Measurements from ENCODE around the gene OGFOD1. TPM values are rescaled to one million over a fixed set of nuclear protein-coding genes. Genes with fewer than 3 reads are reported as not detected.

The OGFOD1 gene
- polyA plus RNA-seq, 1 donor (not counting 4 experiments of a cell fraction or from before 2014, with no cell fraction given): 70.5 TPM

GRCh38 chr16:56480776-56481467 lies 29.6 kb downstream of the OGFOD1 start:
- Histone ChIP-seq H2AFZ (ENCODE audit: control insufficient read depth, low read length) (no peak overlapping the region), H3K79me2 (ENCODE audit: control insufficient read depth, insufficient read depth, low read length) (no peaks in the 10 kb centered on the region), H3K36me3 (ENCODE audit: control insufficient read depth in 2 of 2, extremely low read depth in 1 of 2, insufficient read depth in 2 of 2, low read length in 2 of 2) (peaks cover 13 to 25% of the 10 kb centered on the region in 2 experiments), H3K4me2 (ENCODE audit: control insufficient read depth, extremely low read depth, insufficient read depth, low read depth, low read length) (no peak overlapping the region), H3K4me1 (ENCODE audit: control insufficient read depth, extremely low read depth, insufficient read depth, low read length) (peaks cover 13% of the 10 kb centered on the region), H3K9me1 (ENCODE audit: control insufficient read depth, extremely low read depth, insufficient read depth, low read length) (no peaks in the 10 kb centered on the region), H3K9ac (ENCODE audit: control insufficient read depth, extremely low read depth, insufficient read depth, low read length) (no peak overlapping the region), H4K20me1 (ENCODE audit: control insufficient read depth, extremely low read depth, insufficient read depth, low read length) (no peaks in the 10 kb centered on the region), H3K27me3 (ENCODE audit: control insufficient read depth, extremely low read depth, insufficient read depth, low read length) (no peaks in the 10 kb centered on the region), H3K27ac (ENCODE audit: control insufficient read depth, insufficient read depth, low read length) (no peak overlapping the region), H3K4me3 (ENCODE audit: control insufficient read depth in 2 of 3, extremely low read depth in 1 of 3, insufficient read depth in 2 of 3, low read depth in 1 of 3, low read length in 3 of 3) (no peak overlapping the region), H3K9me3 (ENCODE audit: control insufficient read depth, low read depth, low read length) (no peaks in the 10 kb centered on the region)
- dilution Hi-C loops (cut with MboI; ENCODE audit: extremely low pct_ligation_motif_present, low sequenced_read_pairs): no loop called here
- TF ChIP-seq, protein P1, sequence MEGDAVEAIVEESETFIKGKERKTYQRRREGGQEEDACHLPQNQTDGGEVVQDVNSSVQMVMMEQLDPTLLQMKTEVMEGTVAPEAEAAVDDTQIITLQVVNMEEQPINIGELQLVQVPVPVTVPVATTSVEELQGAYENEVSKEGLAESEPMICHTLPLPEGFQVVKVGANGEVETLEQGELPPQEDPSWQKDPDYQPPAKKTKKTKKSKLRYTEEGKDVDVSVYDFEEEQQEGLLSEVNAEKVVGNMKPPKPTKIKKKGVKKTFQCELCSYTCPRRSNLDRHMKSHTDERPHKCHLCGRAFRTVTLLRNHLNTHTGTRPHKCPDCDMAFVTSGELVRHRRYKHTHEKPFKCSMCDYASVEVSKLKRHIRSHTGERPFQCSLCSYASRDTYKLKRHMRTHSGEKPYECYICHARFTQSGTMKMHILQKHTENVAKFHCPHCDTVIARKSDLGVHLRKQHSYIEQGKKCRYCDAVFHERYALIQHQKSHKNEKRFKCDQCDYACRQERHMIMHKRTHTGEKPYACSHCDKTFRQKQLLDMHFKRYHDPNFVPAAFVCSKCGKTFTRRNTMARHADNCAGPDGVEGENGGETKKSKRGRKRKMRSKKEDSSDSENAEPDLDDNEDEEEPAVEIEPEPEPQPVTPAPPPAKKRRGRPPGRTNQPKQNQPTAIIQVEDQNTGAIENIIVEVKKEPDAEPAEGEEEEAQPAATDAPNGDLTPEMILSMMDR (optimal IDR thresholded peaks at IDR 0.05 in 1 of 3, IDR thresholded peaks at IDR 0.05 in 1 of 3, conservative IDR thresholded peaks at IDR 0.05 in 1 of 3; ENCODE audit: extremely low read depth in 1 of 3, insufficient read depth in 2 of 3, low read length in 3 of 3): no peak
- TF ChIP-seq EZH2 (IDR thresholded peaks at IDR 0.05; ENCODE audit: low read length): no peak
- no peak for FAIRE-seq
- no peak for DNase-seq (ENCODE audit: low read depth, low spot score)

GRCh38 chr16:56481468-56482122 lies 30.2 kb downstream of the OGFOD1 start:
- peaks cover 13 to 20% of the 10 kb centered on the region in 2 experiments for H3K36me3 ChIP-seq (ENCODE audit: control insufficient read depth in 2 of 2, extremely low read depth in 1 of 2, insufficient read depth in 2 of 2, low read length in 2 of 2)
- H3K4me1 ChIP-seq (ENCODE audit: control insufficient read depth, extremely low read depth, insufficient read depth, low read length): peaks cover 10% of the 10 kb centered on the region
- no peak overlapping the region for H3K4me3 ChIP-seq (ENCODE audit: control insufficient read depth in 2 of 3, extremely low read depth in 1 of 3, insufficient read depth in 2 of 3, low read depth in 1 of 3, low read length in 3 of 3)
- H3K4me2 ChIP-seq (ENCODE audit: control insufficient read depth, extremely low read depth, insufficient read depth, low read depth, low read length): no peak overlapping the region
- DNase-seq (ENCODE audit: low read depth, low spot score) (no peak), FAIRE-seq (no peak)
- no peak for TF ChIP-seq EZH2 (IDR thresholded peaks at IDR 0.05; ENCODE audit: low read length)
- TF ChIP-seq, protein P1 (optimal IDR thresholded peaks at IDR 0.05 in 1 of 3, IDR thresholded peaks at IDR 0.05 in 1 of 3, conservative IDR thresholded peaks at IDR 0.05 in 1 of 3; ENCODE audit: extremely low read depth in 1 of 3, insufficient read depth in 2 of 3, low read length in 3 of 3): no peak
- H3K9ac ChIP-seq (ENCODE audit: control insufficient read depth, extremely low read depth, insufficient read depth, low read length): no peak overlapping the region
- H3K9me3 ChIP-seq (ENCODE audit: control insufficient read depth, low read depth, low read length): no peaks in the 10 kb centered on the region
- dilution Hi-C loops (cut with MboI; ENCODE audit: extremely low pct_ligation_motif_present, low sequenced_read_pairs): no loop called here
- no peaks in the 10 kb centered on the region for H3K27me3 ChIP-seq (ENCODE audit: control insufficient read depth, extremely low read depth, insufficient read depth, low read length)
- no peak overlapping the region for H2AFZ ChIP-seq (ENCODE audit: control insufficient read depth, low read length)
- no peaks in the 10 kb centered on the region for H3K9me1 ChIP-seq (ENCODE audit: control insufficient read depth, extremely low read depth, insufficient read depth, low read length)
- no peak overlapping the region for H3K27ac ChIP-seq (ENCODE audit: control insufficient read depth, insufficient read depth, low read length)
- H4K20me1 ChIP-seq (ENCODE audit: control insufficient read depth, extremely low read depth, insufficient read depth, low read length): no peaks in the 10 kb centered on the region
- no peaks in the 10 kb centered on the region for H3K79me2 ChIP-seq (ENCODE audit: control insufficient read depth, insufficient read depth, low read length)
